ENCODE data around the gene TDRD1. TPM values are rescaled to one million over a fixed set of nuclear protein-coding genes. Genes with fewer than 3 reads are reported as not detected.

The TDRD1 gene
- total RNA-seq, 4 donors from 2014 or later = 0.16 to 0.19 (median 0.17) TPM; not detected in 1

GRCh38 chr10:114272696-114273095 lies 93.5 kb downstream of the TDRD1 start:
- no peak for TF ChIP-seq CTCF (IDR thresholded peaks at IDR 0.05; ENCODE audit: low read depth)

GRCh38 chr10:114273910-114274309 lies 94.8 kb downstream of the TDRD1 start:
- TF ChIP-seq CTCF (IDR thresholded peaks at IDR 0.05; ENCODE audit: low read depth) = no peak

- TF ChIP-seq CTCF (IDR thresholded peaks at IDR 0.05; ENCODE audit: low read depth) = no peak
These were observed 95.7 kb downstream of the TDRD1 start for GRCh38 chr10:114274616-114275453.

GRCh38 chr10:114276066-114276465 lies 96.9 kb downstream of the TDRD1 start:
- no peak for TF ChIP-seq CTCF (IDR thresholded peaks at IDR 0.05; ENCODE audit: low read depth)

GRCh38 chr10:114276671-114277070 lies 97.5 kb downstream of the TDRD1 start:
- TF ChIP-seq CTCF (IDR thresholded peaks at IDR 0.05; ENCODE audit: low read depth) = no peak

- no peak for TF ChIP-seq CTCF (IDR thresholded peaks at IDR 0.05; ENCODE audit: low read depth)
These were observed 99.2 kb downstream of the TDRD1 start for GRCh38 chr10:114278140-114278883.

- no peak for TF ChIP-seq CTCF (IDR thresholded peaks at IDR 0.05; ENCODE audit: low read depth)
These were observed 99.7 kb downstream of the TDRD1 start for GRCh38 chr10:114278884-114279191.

Data from subcutaneous adipose tissue (tissue), 4 donors.